ENCODE measurements around the gene WDR74. TPM values are rescaled to one million over a fixed set of nuclear protein-coding genes. Genes with fewer than 3 reads are reported as not detected.

The WDR74 gene
- total and polyA plus RNA-seq, 2 of the 13 experiments (the other 11 are each of a cell fraction or from before 2014, with no cell fraction given), result 77.0 to 83.3 TPM

- no peak for TF ChIP-seq KAT2B (IDR thresholded peaks at IDR 0.05; ENCODE audit: borderline replicate concordance, low read depth, low read length)
- peak; percentile 58 for TF ChIP-seq RFXAP (CRISPR knock-in tag; IDR thresholded peaks at IDR 0.05; ENCODE audit: borderline replicate concordance)
- TF ChIP-seq KDM5B (CRISPR knock-in tag; IDR thresholded peaks at IDR 0.05; ENCODE audit: borderline replicate concordance), result no peak
- peak; percentile 94 for TF ChIP-seq NR2F2 (IDR thresholded peaks at IDR 0.05; ENCODE audit: borderline replicate concordance, low read depth)
- peak; percentile 69; the same call in 1 of the 2 replicates for TF ChIP-seq BRD4 (CRISPR knock-in tag; IDR thresholded peaks at IDR 0.05)
- TF ChIP-seq NFYC (CRISPR knock-in tag; IDR thresholded peaks at IDR 0.05), result peak; percentile 70
- TF ChIP-seq ZBTB25 (CRISPR knock-in tag; IDR thresholded peaks at IDR 0.05), result peak; percentile 96
- TF ChIP-seq RFX5 (IDR thresholded peaks at IDR 0.05; ENCODE audit: low read depth, low read length), result no peak
- no peak; the same call in none of the 2 replicates for TF ChIP-seq SALL2 (CRISPR knock-in tag; IDR thresholded peaks at IDR 0.05)
- TF ChIP-seq ZFP36L1 (CRISPR knock-in tag; IDR thresholded peaks at IDR 0.05), result peak; percentile 69; the same call in 1 of the 2 replicates
- peak; percentile 78 for TF ChIP-seq MLX (CRISPR knock-in tag; IDR thresholded peaks at IDR 0.05)
- TF ChIP-seq SRSF1 (optimal IDR thresholded peaks at IDR 0.05; ENCODE audit: low read depth, low read length), result no peak
- TF ChIP-seq ZNF737 (CRISPR knock-in tag; IDR thresholded peaks at IDR 0.05; ENCODE audit: borderline replicate concordance), result no peak
- no peak for TF ChIP-seq HOMEZ (CRISPR knock-in tag; IDR thresholded peaks at IDR 0.05; ENCODE audit: low read depth)
- TF ChIP-seq ATF2 (CRISPR knock-in tag; IDR thresholded peaks at IDR 0.05), result peak; percentile 96
- peak; percentile 89; the same call in 1 of the 2 replicates for TF ChIP-seq MLXIP (CRISPR knock-in tag; IDR thresholded peaks at IDR 0.05; ENCODE audit: borderline replicate concordance)
- peak; percentile 87 for TF ChIP-seq ELF3 (CRISPR knock-in tag; IDR thresholded peaks at IDR 0.05)
These were observed 2.2 kb upstream of the WDR74 start (continued) for GRCh38 chr11:62841361-62842170.

Data from HepG2 (cell line).